Tibial nerve (tissue), 4 donors: ENCODE results near the gene ACOT9.

Experiments used
- CTCF ChIP-seq, 5 experiments: fragments of 200-600 bp in 3 of 5; fragments of 450-650 bp in 2 of 5; sonication (generic) in 3 of 5; IDR thresholded peaks; one replicate each; pipeline ENCODE4 v1.5.1; 2016 to 2019; ENCODE audit warnings: antibody characterized with exemption in 5 of 5, mild to moderate bottlenecking in 3 of 5, moderate library complexity in 2 of 5
- EP300 ChIP-seq, 2 donors: sonication (generic); formaldehyde crosslinking; IDR thresholded peaks; one replicate each; pipeline ENCODE4 v1.6.1; 2017; ENCODE audit warnings: antibody characterized with exemption in 2 of 2, mild to moderate bottlenecking in 1 of 2

GRCh38 chrX:23670528-23670927 is 72.5 kb downstream of the ACOT9 start:
- TF ChIP-seq EP300 (IDR thresholded peaks at IDR 0.05) = no peak
- TF ChIP-seq CTCF (IDR thresholded peaks at IDR 0.05) = no peak
